Breast epithelium (tissue), 4 donors: ENCODE results near the gene KAT7. TPM values are rescaled to one million over a fixed set of nuclear protein-coding genes. Genes with fewer than 3 reads are reported as not detected.
A peak's percentile ranks its signal among the peaks of the same experiment; 100 is the strongest.

Experiments used
- DNase-seq, 2 donors: peaks; one replicate each; pipeline ENCODE4 v3.0.0-alpha.2; 2019; ENCODE audit warnings: low spot score in 2 of 2
- H3K27ac ChIP-seq, 2 donors: fragments of 200-600 bp; sonication (generic) in 1 of 2; one replicate each; pipeline ENCODE4 v1.5.1; 2016 to 2019; ENCODE audit warnings: mild to moderate bottlenecking in 1 of 2
- H3K27me3 ChIP-seq, 2 donors: fragments of 200-600 bp; sonication (generic) in 1 of 2; one replicate each; pipeline versions ENCODE4 v1.5.1 to v1.6.0; 2017 to 2019; ENCODE audit warnings: control low read depth in 1 of 2, mild to moderate bottlenecking in 1 of 2
- H3K36me3 ChIP-seq: fragments of 200-600 bp; one replicate; pipeline ENCODE4 v1.5.1; 2019
- H3K4me1 ChIP-seq, 2 donors: fragments of 200-600 bp; sonication (generic); one replicate each; pipeline ENCODE4 v1.5.1; 2016 to 2019; ENCODE audit warnings: control low read depth in 1 of 2
- H3K4me3 ChIP-seq, 3 donors: fragments of 200-600 bp; sonication (generic); 1 replicate in 2 of 3; 2 replicates in 1 of 3; pipeline ENCODE4 v1.5.1; 2016 to 2019; ENCODE audit warnings: mild to moderate bottlenecking in 3 of 3, moderate library complexity in 2 of 3
- H3K9me3 ChIP-seq, 2 donors: fragments of 200-600 bp; sonication (generic) in 1 of 2; one replicate each; pipeline ENCODE4 v1.5.1; 2016 to 2019; ENCODE audit warnings: control low read depth in 1 of 2
- CTCF ChIP-seq, 3 donors: fragments of 450-650 bp; IDR thresholded peaks; one replicate each; pipeline ENCODE4 v1.5.1; 2016 to 2017; ENCODE audit warnings: antibody characterized with exemption in 3 of 3, mild to moderate bottlenecking in 3 of 3, moderate library complexity in 3 of 3
- POLR2A ChIP-seq: fragments of 450-650 bp; IDR thresholded peaks from one replicate; pipeline ENCODE4 v1.6.1; 2016; ENCODE audit warnings: antibody characterized with exemption, mild to moderate bottlenecking, moderate library complexity
- POLR2AphosphoS5 ChIP-seq, 3 donors: sonication (generic); formaldehyde crosslinking; IDR thresholded peaks; one replicate each; pipeline ENCODE4 v1.6.1; 2017; ENCODE audit warnings: antibody characterized with exemption in 3 of 3
- intact Hi-C: fragments of 100-400 bp; cut with DNase I; formaldehyde crosslinking; loops from one replicate; pipeline ENCODE4 v1.15.1; 2023; ENCODE audit warnings: low total_unique reads
- total RNA-seq, 3 donors: library from RNA; depleted of rRNA; stranded (reverse); fragments of >200 nt; gene quantifications; one replicate each; pipeline ENCODE4 v1.1.0, GENCODE V29; 2016

Gene KAT7
- total RNA-seq, 3 donors from 2014 or later = 37.6 to 57.4 (median 47.2) TPM

GRCh38 chr17:49842846-49843245, 54.4 kb downstream of the KAT7 start:
- no peak for DNase-seq
- Histone ChIP-seq H3K27ac (no peak overlapping the region), H3K4me3 (no peak overlapping the region), H3K27me3 (no peaks in the 10 kb centered on the region), H3K4me1 (no peaks in the 10 kb centered on the region), H3K9me3 (no peaks in the 10 kb centered on the region), H3K36me3 (no peaks in the 10 kb centered on the region)
- TF ChIP-seq CTCF (IDR thresholded peaks at IDR 0.05) = no peak
- no peak for TF ChIP-seq POLR2AphosphoS5 (IDR thresholded peaks at IDR 0.05)
- TF ChIP-seq POLR2A = no peak
- intact Hi-C loops = no loop called here

- Histone ChIP-seq H3K27me3 (no peaks in the 10 kb centered on the region), H3K4me3 (no peak overlapping the region), H3K27ac (no peak overlapping the region), H3K9me3 (no peaks in the 10 kb centered on the region), H3K36me3 (no peaks in the 10 kb centered on the region), H3K4me1 (no peaks in the 10 kb centered on the region)
- TF ChIP-seq POLR2AphosphoS5 (IDR thresholded peaks at IDR 0.05) = no peak
- TF ChIP-seq CTCF (IDR thresholded peaks at IDR 0.05) = no peak
- TF ChIP-seq POLR2A = no peak
- DNase-seq = no peak
- intact Hi-C loops = no loop called here
These were observed 55.4 kb downstream of the KAT7 start for GRCh38 chr17:49843774-49844350.

GRCh38 chr17:49845321-49845720, 56.8 kb downstream of the KAT7 start:
- Histone ChIP-seq H3K27me3 (no peaks in the 10 kb centered on the region), H3K4me1 (no peaks in the 10 kb centered on the region)
- TF ChIP-seq POLR2A (no peak), CTCF (IDR thresholded peaks at IDR 0.05) (no peak), POLR2AphosphoS5 (IDR thresholded peaks at IDR 0.05) (peak in 1 of 3 donors; percentile 15)

GRCh38 chr17:49846938-49847712, 58.6 kb downstream of the KAT7 start:
- no peaks in the 10 kb centered on the region for H3K27me3 ChIP-seq
- H3K4me3 ChIP-seq = no peak overlapping the region
- peaks cover 5 to 6% of the 10 kb centered on the region in 2 donors for H3K4me1 ChIP-seq
- H3K36me3 ChIP-seq = no peaks in the 10 kb centered on the region
- no peak for DNase-seq
- TF ChIP-seq POLR2AphosphoS5 (IDR thresholded peaks at IDR 0.05) = no peak
- TF ChIP-seq POLR2A = no peak
- no peak for TF ChIP-seq CTCF (IDR thresholded peaks at IDR 0.05)
- intact Hi-C loops = no loop called here
- no peaks in the 10 kb centered on the region for H3K9me3 ChIP-seq
- H3K27ac ChIP-seq = no peak overlapping the region

More at GRCh38 chr17:49845321-49845720, 56.8 kb downstream of the KAT7 start:
- H3K27ac ChIP-seq = peak overlapping the region in 1 of 2 donors; percentile 26
- no peaks in the 10 kb centered on the region for H3K9me3 ChIP-seq
- no peak for DNase-seq
- intact Hi-C loops = no loop called here
- H3K4me3 ChIP-seq = no peak overlapping the region
- no peaks in the 10 kb centered on the region for H3K36me3 ChIP-seq

GRCh38 chr17:49848019-49848473, 59.6 kb downstream of the KAT7 start, which contains the start of gene TAC4:
Gene TAC4 (minus strand): TSS chr17:49848069. CDS start chr17:49848017, 52 bp downstream.
- TF ChIP-seq CTCF (IDR thresholded peaks at IDR 0.05) = no peak
- TF ChIP-seq POLR2AphosphoS5 (IDR thresholded peaks at IDR 0.05) = no peak
- no peak for TF ChIP-seq POLR2A
- H3K4me3 ChIP-seq = no peak within 1 kb of the TSS
- intact Hi-C loops = no loop called here
- H3K27me3 ChIP-seq = no peaks in the 10 kb centered on the region
- no peaks in the 10 kb centered on the region for H3K9me3 ChIP-seq
- no peak for DNase-seq
- H3K27ac ChIP-seq = no peak within 1 kb of the TSS
- H3K36me3 ChIP-seq = no peaks in the 10 kb centered on the region
- H3K4me1 ChIP-seq = peaks cover 5 to 6% of the 10 kb centered on the region in 2 donors
